T-helper 22 cell (primary cell): ENCODE results near the gene CEBPA.

Experiments
- DNase-seq: peaks from one replicate; pipeline ENCODE4 v3.0.0-alpha.2; 2020; ENCODE audit warnings: low read depth

CEBPA gene

DNA sequence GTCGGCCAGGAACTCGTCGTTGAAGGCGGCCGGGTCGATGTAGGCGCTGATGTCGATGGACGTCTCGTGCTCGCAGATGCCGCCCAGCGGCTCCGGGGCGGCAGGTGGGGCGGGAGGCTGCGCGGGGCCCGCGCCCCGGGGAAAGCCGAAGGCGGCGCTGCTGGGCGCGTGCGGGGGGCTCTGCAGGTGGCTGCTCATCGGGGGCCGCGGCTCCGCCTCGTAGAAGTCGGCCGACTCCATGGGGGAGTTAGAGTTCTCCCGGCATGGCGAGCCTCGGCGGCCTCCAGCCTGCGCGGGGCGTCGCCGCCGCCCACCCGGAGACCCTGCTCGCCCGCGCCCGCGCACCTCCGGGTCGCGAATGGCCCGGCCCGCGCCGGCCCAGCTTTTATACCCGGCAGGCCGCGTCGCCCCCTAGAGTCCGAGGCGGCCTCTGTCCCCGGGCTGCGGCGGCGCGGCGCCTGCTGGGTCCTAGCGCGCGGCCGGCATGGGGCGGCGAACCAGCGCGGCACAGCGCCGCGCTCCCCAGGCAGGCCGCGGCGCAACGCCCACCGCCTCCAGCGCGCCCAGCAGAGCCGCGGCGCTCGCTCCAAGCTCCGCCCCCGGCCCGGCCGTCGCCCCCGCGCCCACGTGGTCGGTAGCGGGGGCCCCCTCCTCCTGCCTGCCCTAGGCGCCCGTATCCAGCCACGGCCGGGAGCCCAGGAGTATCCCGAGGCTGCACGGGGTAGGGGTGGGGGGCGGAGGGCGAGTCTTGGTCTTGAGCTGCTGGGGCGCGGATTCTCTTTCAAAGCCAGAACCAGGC, at the start of gene CEBPA:
Gene CEBPA (minus strand): TSS at position 360 of the 799 bp plus-strand sequence. CDS start 120 bp downstream, at position 240.
- DNase-seq = peak; percentile 40

DNA sequence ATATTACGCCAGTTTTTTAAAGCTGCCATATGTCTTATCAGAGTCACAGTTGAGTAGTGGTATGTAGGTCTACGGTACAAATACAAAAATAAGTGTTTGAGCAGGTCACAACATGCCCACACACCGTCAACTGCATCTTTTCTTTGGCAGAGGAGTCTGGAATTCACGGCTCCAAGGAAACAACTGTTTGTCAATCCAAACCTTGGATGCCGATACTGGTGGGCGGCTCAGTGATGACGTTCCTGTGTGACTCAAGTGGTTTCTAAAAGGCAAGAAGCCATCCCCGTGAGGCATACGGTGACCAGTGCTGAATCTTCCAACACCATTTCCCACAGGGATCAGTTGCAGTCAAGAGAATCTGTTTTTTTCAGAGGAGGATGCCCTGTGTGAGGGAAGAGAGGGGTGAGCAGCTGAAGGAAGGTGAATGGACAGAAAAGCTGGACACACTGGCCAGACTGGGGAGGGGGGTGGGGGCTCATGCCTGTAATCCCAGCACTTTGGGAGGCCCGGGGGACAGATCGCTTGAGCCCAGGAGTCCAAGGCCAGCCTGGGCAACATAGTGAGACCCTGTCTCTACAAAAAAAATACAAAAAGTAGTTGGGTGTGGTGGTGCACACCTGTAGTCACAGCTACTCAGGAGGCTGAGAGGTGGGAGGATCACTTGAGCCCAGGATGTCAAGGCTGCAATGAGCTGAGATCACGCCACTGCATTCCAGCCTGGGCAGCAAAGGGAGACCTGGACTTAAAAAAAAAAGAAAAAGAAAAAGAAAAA, 48.4 kb upstream of the CEBPA start:
- no peak for DNase-seq

DNA sequence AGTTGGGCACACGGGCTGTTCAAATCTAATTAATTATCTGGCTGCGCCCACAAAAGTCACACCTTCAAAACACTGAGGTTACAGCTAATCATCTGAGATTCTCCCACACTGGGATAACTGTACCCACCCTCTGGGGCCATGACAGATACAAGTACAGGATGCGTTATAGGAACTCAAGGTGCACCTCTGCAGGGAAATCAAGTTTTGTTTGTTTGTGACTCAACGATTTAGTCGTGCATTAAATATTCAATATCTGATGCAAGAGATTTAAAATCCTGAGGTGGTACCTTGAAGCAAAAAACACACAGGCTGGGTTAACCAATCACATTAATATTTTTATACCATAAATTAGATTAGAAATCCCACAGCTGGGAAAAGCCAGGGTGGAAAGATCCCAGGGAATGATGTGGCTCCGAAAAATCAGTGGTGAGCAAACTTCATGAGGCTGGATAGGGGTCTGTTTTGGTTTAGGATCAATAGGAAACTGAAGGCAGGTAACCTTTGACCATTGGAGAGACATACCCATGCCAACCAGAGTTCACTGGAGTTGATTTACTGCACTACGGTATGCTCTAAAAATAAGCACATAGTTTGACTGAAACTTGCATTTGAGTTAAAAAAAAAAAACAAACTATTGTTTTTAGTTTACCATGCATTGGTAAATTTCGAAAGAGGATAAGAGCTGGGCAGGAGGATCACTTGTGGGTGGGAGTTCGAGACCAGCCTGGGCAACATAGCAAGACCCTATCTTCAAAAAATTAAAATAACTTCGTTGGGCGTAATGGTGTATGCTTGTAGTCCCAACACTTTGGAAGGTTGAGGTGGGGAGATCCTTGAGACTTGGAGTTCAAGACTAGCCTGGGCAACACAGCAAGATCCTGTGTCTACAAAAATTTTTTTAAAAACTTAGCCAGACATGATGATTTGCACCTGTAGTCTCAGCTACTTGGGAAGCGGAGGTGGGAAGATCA, 47.3 kb upstream of the CEBPA start:
- DNase-seq = no peak

DNA sequence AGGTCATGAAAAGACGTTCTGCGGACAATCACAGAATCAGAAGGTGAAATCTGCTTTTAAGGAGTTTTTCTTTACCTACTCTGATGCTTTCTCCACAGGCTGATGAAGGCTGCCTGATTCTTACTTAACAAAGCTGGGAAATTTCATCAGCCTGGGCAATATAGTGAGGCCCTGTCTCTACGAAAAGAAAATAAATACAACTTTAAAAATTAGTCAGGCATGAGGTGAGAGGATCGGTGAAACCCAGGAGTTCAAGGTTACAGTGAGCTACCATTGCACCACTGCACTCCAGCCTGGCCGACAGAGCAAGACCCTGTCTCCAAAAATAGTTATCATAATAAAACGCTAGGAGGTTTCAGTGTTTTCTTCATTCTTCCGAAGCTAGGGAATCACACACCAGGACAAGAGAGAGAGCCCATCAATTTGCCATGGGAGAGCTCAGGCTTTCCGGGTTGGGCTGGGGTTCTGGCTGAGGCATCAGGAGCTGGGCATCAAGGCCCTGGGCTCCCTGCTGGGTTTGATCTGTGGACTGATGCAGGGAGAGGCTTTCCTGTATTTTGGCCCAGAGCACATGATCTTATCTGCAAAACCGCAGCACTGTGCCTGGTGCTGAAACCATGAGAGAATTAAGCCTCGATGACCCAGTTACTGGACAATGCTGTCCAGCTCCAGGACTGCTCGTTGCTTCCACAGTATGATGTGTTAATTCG, 46.1 kb upstream of the CEBPA start:
- DNase-seq = no peak

DNA sequence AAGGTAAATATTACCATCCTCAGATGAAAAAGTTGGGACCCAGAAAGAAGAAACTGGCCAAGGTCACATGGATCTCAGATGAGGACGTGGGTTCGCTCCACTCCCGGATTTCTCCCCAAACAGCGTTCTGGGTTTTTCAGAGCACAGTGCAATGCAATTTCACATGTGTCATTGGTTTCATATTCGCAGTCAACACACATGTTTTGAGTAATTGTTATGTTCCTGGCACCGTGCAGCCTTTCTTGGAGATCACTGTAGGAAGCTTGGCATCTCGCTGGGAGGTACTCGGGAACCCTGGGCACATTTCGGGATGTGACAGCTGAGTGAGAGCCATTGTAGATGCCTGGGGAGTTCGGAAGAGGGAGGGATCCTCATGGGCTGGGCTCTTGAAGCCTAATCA, 45.0 kb upstream of the CEBPA start:
- no peak for DNase-seq

DNA sequence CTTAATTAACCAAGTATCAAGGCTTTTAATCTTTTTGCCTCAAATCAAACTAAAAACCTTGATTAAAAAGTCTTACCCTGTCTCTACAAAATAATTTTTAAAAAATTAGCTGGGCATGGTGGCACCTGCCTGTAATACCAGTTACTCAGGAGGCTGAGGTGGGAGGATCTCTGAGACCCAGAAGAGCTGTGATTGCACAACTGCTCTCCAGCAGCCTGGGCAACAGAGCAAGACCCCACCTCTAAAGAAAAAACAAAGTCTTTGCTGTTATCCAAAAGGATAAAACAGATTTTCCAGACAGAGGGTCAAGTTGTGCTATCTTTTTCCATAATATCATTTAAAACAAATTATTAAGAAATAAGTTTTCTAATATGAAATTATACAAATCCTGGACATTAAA, 44.3 kb upstream of the CEBPA start:
- no peak for DNase-seq

DNA sequence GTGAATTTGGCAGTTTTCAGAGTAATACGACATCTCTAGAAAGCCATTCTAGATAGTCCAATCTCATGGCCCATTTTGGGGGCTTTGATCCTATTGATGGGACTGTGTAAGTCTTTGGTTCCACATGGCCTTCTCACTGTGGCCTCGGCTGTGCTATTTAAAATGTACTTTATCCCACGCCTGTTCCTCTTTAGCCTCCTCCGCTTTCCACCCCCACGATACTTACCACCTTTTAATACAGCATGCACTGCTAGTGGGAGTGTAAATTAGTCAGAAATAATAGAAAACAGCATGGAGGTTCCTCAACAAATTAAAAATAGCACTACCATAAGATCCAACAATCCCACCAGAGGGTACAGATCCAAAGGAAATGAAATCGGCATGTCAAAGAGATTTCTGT, 42.8 kb upstream of the CEBPA start:
- DNase-seq = no peak

DNA sequence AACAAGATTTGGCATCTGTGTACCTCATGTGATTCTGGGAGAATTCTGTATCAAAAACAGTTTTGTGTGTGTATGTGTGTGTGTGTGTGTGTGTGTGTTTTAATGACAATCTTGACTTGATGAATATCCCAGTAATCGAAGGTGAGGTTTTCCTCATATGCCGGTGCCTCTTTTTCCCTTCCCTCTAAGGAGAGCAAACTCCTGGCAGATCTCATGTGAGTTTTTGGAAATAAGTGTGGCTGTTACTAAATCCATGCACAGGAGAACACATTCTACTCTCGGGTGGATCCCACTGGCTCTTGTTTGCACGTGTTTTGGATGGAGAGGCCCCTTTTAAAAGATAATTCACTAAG, 42.2 kb upstream of the CEBPA start:
- DNase-seq = no peak

DNA sequence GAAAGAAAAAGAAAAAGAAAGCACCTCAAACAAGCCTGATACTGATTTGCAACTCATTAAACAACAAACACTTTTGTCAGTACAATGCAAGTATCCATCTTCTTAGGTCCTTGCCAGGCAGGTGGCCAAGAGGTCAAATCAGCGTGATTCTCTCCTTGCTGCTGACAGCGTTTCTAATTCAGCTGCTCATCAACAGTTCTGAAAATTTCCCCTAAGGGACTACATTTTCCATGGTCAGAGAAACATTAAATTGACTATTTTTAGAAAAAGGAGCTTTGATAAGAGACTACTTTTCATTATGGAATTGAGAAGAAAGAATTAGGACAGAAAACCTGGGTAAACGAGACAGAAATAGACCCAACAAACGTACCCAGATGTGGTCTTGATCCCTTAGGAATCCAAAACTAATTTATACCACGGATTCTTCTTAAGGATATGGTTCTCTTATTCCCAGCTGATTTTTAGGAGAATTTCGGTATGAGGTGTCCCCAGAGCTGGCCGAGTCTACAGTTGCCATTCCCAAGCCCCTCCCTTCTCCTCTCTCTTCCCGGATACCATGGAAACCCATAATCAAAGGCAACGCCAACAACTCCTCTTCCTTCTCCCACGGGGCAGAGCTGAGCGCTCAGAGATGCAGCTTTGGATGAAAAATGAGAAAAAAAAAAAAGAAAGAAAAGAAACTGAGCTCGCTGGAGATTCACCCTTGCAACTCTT, 41.7 kb upstream of the CEBPA start:
- no peak for DNase-seq

DNA sequence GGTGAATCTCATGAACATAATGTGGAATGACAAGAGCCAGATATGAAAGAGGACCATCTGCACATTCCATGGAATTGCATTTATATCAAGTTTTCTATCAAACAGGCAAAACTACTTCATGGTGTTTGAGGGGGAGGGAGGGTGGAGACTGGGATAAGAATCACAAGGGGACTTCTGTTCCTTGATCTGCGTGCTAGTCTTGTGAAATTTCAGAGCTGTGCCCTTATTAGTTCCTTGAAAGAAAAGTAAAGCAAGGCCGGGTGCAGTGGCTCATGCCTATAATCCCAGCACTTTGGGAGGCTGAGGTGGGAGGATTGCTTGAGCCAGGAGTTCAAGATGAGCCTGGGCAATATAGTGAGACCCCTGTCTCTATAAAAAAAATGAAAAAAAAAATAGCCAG, 41.0 kb upstream of the CEBPA start:
- no peak for DNase-seq

DNA sequence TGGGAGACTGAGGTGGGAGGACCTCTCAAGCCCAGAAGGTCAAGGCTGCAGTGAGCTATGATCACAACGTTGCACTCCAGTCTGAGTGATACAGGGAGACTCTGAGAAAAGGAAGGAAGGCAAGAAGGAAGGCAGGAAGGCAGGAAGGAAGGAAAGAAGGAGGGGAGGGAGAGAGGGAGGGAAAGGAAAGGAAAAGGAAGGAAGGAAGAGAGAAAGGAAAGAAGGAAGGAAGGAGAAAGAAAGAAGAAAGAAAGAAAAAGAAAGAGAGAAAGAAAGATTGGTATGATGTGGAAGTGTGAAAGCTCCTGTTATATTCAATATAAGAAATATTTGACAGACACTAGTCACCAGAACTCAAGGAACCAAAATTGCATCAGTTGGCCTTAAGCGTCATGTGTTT, 38.7 kb upstream of the CEBPA start:
- no peak for DNase-seq

DNA sequence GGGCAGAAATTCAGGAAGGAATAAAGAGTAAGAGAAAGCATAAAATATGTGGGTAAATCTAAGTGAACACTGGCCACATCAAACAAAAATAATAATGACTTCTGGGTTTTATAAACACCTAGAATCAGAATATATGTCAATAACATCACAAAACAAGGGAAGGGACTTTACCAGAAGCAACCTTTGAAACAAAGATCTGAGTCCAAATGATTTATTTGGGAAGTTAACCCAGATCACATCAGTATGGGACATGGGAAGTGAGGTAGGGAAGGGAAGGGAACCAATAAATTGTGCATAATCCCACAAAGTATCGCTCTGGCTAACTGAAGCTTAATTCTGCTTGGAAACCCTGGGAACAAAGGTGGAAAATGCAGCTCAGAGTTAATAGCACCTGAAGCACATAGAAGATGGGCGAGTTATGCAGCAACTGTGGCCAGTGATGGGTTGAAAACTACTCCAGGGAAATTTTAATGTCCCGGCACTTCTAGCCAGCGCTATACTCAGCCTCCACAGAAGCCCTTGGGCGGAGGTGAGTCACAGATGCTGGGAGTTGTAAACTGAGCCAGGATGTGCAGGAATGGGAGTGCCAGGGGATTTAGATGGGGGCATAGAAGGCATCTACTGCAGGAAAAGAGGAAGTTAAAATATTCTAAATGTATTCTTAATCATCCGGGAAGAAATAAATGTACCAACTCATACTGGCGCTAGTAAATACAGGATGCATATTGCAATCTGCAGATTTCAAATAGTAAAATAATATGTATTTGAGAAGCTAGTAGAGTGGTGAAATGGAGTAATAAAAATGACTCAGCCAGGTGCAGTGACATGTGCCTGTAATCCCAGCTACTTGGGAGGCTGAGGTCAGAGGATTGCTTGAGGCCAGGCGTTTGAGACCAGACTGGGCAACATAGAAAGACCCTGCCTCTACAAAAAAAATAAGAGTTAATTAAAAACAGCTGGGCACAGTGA, 37.0 kb upstream of the CEBPA start:
- no peak for DNase-seq

DNA sequence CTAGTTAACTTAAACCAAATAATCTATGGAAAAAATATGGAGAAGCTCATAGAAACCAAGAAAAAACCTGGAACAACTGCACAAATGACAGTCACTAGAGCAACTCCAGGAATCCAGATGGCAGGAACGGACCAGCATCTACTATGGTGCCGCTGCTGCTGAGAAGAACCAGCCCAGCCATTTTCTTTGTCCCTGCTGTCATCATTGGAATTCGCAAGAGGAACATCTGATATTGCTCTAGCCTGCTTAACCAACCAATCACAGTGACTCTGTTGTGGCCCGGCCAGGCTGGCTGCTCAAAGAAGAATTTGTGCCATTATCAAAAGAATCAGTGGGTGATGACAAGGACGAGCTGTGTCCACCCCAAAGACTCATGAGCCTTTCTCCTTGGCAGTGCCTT, 33.1 kb upstream of the CEBPA start:
- no peak for DNase-seq

DNA sequence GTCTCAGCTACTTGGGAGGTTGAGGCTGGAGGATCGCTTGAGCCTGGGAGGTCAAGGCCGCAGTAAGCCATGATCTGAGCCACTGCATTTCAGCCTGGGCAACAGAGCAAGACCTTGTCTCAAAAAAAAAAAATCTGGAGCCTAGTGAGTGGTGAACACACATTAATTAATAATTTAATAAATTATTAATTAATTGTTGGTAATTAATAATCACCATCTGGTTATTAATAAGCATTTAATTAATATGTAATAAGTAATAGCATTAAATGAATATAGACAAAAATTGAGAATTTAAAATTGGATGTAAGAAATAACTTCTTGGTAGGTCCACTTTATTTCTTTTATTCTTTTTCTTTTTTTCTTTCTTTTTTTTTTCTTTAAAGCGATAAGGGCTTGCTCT, 31.9 kb upstream of the CEBPA start:
- no peak for DNase-seq

DNA sequence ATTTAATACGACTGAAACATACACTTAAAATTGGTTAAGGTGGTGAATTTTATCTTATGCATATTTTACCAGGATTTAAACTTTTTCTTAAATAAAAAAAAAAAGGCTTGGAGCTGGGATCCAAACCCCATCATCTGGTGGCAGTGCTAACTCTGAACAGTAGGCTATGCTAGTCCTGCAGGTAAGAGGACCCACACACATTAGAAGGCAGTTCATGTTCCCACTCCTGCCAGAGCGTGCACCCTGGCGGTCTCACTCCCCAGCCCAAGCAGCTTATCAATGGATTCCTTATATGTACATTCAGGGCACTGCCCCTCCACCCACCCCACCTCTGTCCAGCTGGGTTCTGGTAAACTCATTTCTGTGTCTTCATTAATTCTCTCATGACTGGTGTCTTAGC, 31.3 kb upstream of the CEBPA start:
- no peak for DNase-seq

DNA sequence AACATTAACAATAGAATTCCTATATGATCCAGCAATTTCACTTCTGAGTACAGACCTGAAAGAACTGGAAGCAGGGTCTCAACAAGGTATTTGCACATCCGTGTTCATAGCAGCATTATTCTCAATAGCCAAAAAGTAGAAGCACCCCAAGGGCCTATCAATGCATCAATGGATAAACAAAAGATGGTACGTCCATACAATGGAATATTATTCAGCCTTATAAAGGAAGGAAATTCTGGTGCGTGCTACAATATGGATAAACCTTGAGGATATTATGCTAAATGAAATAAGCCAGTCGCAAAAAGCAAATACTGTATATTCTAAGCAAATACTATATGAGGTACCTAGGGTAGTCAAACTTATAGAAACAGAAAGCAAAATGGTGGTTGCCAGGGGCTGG, 30.8 kb upstream of the CEBPA start:
- no peak for DNase-seq

DNA sequence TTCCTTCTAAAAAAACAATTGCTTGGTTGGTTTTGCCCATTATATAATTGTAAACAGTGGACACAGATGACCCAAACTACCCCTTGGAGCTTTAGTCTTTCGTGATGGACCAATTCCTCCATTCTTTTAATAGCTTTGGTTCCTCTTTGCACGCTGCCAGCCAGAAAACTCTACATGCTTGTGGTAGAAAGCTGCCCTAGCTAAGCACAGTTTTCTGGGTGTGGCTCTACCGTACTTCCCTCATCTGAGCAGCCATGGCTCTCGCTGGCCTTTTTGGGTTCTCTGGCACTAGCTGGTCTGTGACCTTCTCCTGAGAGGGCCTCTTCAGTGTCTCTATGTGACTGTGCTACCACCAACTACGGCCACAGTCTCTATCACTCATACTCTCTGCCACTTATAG, 29.9 kb upstream of the CEBPA start:
- no peak for DNase-seq

DNA sequence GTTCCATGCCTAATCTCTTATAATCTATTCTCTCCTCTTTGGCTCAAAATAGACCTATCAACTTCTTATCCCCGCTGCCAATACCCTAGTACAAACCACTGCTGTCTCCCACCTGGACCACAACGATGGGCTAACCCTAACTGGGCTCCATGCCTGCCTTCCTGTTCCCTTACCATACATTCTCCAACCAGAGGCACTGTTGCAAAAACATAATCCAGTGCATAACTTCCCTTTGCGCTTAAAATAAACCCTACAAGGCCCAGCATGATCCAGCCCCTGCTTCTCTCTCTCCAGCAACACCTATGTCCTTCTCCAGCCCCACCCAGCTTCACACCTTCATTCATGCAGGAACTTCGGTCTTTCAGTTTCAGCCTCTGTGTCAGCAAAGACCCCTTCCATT, 27.4 kb upstream of the CEBPA start:
- no peak for DNase-seq

DNA sequence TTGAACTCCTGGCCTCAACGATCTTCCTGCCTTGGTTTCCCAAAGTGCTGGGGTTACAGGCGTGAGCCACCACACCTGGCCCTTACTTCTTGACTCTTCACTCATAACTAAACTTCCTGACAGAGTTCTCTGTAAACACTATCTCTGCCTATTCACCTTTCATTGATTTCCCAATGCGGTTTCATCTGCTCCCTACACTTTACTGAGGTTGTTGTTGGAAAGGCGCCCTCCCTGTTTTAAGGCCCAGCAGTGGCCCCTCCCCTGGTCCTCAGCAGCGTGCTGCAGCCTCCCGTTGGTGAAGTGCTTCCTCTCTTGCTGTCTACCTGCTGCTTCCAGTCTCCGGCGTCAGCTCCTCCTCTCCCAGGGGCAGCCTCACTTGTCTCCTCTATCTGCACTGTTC, 26.7 kb upstream of the CEBPA start:
- DNase-seq = no peak

DNA sequence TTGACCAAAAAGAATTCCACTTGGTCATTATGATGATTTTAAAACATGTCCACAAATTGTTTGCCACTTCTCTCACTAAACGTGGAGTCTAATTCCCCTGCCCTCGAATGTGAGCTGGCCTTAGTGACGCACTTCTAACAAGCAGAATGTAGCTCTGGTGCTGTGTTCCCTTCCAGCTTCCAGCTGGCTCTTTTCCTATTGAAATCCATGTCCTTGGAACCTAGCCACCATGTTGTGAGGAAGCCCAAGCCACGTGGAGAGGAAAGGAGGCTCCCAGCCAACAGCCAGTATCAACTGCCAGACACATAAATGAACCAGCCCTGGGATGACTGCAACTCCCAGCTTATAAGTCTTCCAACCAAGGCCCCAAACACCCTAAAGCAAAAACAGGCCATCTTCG, 23.6 kb upstream of the CEBPA start:
- no peak for DNase-seq
